ENCODE measurements around the gene CIZ1. TPM values are rescaled to one million over a fixed set of nuclear protein-coding genes. Genes with fewer than 3 reads are reported as not detected.
A peak's percentile ranks its signal among the peaks of the same experiment; 100 is the strongest.

The CIZ1 gene
- total and polyA plus RNA-seq, 10 of the 15 experiments (the other 5 are each of a cell fraction or from before 2014, with no cell fraction given): 1.8 to 91.6 (median 35.4) TPM

DNA sequence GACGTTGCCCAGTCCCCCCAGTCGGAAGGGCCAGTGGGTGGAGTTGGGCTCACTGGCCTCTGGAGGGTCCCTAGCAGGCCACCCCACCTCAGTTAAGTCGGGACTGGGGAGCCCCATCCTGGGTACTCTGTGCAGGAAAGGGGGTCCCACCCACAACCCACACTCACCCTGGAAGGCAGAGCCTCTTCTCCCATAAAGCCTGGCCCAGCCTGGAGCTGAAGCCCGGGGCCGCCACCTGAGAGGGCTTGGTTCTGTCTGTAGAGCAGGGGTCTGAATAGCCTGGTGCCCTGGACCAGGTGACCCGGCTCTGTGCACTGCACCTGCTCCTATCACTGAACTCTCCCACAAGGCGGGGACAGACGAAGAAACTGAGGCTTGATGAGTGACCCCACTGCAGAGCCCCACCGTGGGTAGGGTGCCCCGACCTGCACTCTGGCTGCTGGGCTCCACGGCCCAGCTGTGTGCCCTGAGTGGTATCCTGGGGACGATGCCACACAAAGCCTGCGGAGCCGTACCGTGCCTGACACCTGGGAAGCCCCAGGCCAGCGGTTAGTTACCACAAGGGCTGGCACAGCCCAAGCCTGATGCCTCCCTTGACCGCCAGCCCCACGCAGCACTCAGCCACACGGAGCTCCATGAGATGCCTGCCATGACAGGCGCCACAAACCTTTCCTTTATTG, 71.2 kb downstream of the CIZ1 start:
- DNase-seq (ENCODE audit: low read depth, low spot score) (no peak), ATAC-seq (no peak), FAIRE-seq (no peak)
- Histone ChIP-seq H3K9ac (ENCODE audit: control insufficient read depth, insufficient read depth, low read length) (no peak overlapping the region), H3K9me3 (replicated peaks; ENCODE audit: control insufficient read depth, insufficient read depth, low read length) (no peaks in the 10 kb centered on the region), H3K27me3 (replicated peaks in 1 of 2; ENCODE audit: control insufficient read depth in 2 of 2, insufficient read depth in 2 of 2, low read length in 1 of 2) (no peaks in the 10 kb centered on the region), H3K27ac (ENCODE audit: control insufficient read depth, insufficient read depth) (no peak overlapping the region), H4K20me1 (ENCODE audit: control insufficient read depth, insufficient read depth) (no peaks in the 10 kb centered on the region), H3K79me2 (ENCODE audit: control insufficient read depth, insufficient read depth, low read length) (peaks cover 8% of the 10 kb centered on the region), H3K4me2 (ENCODE audit: control insufficient read depth, insufficient read depth) (no peak overlapping the region), H2AFZ (ENCODE audit: control insufficient read depth, low read depth, low read length) (no peak overlapping the region), H3K4me1 (ENCODE audit: control insufficient read depth, insufficient read depth, low read length) (peaks cover 16% of the 10 kb centered on the region), H3K36me3 (ENCODE audit: control insufficient read depth in 2 of 2, insufficient read depth in 2 of 2, low read length in 1 of 2) (peaks cover 8 to 22% of the 10 kb centered on the region in 2 experiments; a peak in 3 of 4 replicates), H3K4me3 (no peak overlapping the region)
- intact Hi-C loops (cut with micrococcal nuclease; ENCODE audit: unreplicated experiment) (no loop called here), in situ Hi-C loops (cut with MboI) (no loop called here)
- peak; percentile 19; the same call in 1 of the 2 replicates for TF ChIP-seq POLR2AphosphoS5 (IDR thresholded peaks at IDR 0.05; ENCODE audit: low read length)
- peak; percentile 53 for TF ChIP-seq POLR2A (IDR thresholded peaks at IDR 0.05; ENCODE audit: low read depth, low read length)
- no peak for TF ChIP-seq NFYA (IDR thresholded peaks at IDR 0.05; ENCODE audit: borderline replicate concordance, low read depth, low read length)
- SMC1A ChIA-PET (ENCODE audit: uncharacterized antibody, unreplicated experiment): no interaction called here
- 84% methylated on average over 20 of the region's 20 CpGs for WGBS (ENCODE audit: insufficient coverage, insufficient replicate concordance, low lambda C conversion rate, missing lambda C conversion rate)
- no TSS peak for BruUV-seq (replicated peaks)
- RAD21 ChIA-PET (ENCODE audit: unreplicated experiment): no interaction called here
- POLR2A ChIA-PET: interaction anchor here (1.1 to 1.2 kb wide), 2 partner anchors 8 to 53 kb away, joined by 3 to 4 read pairs; partner anchors contain the start of genes NAIF1 and SLC25A25
- CTCF ChIA-PET: interaction anchor here (0.7 to 1.1 kb wide), 3 partner anchors 23 to 128 kb away, joined by 3 read pairs; no protein-coding TSS in a partner anchor

DNA sequence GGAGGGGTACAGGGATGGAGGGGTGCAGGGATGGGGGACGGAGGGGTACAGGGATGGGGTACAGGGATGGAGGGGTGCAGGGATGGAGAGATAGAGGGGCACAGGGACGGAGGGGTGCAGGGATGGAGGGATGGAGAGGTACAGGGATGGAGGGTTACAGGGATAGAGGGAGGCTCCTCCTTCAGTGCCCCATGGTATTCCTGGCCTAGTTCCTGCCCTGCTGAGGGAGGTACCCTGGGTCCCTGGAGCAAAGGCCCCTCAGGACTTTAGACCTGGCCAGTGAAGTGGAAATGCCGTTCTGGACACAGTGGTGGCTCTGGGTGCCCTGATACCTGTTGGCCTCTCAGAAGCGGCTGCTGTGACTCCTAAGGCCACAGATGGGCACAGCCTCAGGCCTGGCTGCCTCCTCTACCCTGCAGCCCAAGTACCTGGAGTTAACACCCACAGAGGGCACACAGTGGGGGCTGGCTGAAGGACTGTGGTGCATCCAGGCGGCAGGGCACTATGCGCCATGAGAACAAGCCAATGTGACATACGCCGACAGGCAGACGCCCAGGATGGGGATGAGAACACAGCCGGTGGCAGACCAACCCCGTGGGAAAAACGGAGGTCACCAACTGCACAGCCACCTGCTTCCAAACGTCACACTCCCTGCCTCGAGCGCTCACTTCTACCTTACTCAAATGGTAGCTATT, 72.3 kb downstream of the CIZ1 start:
- no peak overlapping the region for H3K9ac ChIP-seq (ENCODE audit: control insufficient read depth, insufficient read depth, low read length)
- CTCF ChIA-PET: interaction anchor here (0.7 to 1.1 kb wide), 3 partner anchors 22 to 127 kb away, joined by 3 read pairs; no protein-coding TSS in a partner anchor

More for the DNA sequence above, 72.3 kb downstream of the CIZ1 start:
- RAD21 ChIA-PET (ENCODE audit: unreplicated experiment): no interaction called here
- Histone ChIP-seq H3K4me1 (ENCODE audit: control insufficient read depth, insufficient read depth, low read length) (peaks cover 23% of the 10 kb centered on the region), H3K9me3 (replicated peaks; ENCODE audit: control insufficient read depth, insufficient read depth, low read length) (no peaks in the 10 kb centered on the region), H3K4me2 (ENCODE audit: control insufficient read depth, insufficient read depth) (no peak overlapping the region), H3K36me3 (ENCODE audit: control insufficient read depth in 2 of 2, insufficient read depth in 2 of 2, low read length in 1 of 2) (peaks cover 8 to 18% of the 10 kb centered on the region in 2 experiments; a peak in 3 of 4 replicates), H4K20me1 (ENCODE audit: control insufficient read depth, insufficient read depth) (no peaks in the 10 kb centered on the region), H3K27ac (ENCODE audit: control insufficient read depth, insufficient read depth) (no peak overlapping the region), H3K27me3 (replicated peaks in 1 of 2; ENCODE audit: control insufficient read depth in 2 of 2, insufficient read depth in 2 of 2, low read length in 1 of 2) (no peaks in the 10 kb centered on the region), H3K4me3 (no peak overlapping the region), H2AFZ (ENCODE audit: control insufficient read depth, low read depth, low read length) (no peak overlapping the region), H3K79me2 (ENCODE audit: control insufficient read depth, insufficient read depth, low read length) (no peaks in the 10 kb centered on the region)
- intact Hi-C loops (cut with micrococcal nuclease; ENCODE audit: unreplicated experiment) (no loop called here), in situ Hi-C loops (cut with MboI) (no loop called here)
- DNase-seq (ENCODE audit: low read depth, low spot score) (no peak), ATAC-seq (no peak), FAIRE-seq (no peak)
- no TSS peak for BruUV-seq (replicated peaks)
- WGBS (ENCODE audit: insufficient coverage, insufficient replicate concordance, low lambda C conversion rate, missing lambda C conversion rate): 33% methylated on average over 14 of the region's 15 CpGs
- TF ChIP-seq RAD21 (IDR thresholded peaks at IDR 0.05; ENCODE audit: insufficient read depth, low read depth, low read length) (no peak), NR2C1 (IDR thresholded peaks at IDR 0.05) (no peak), POLR2AphosphoS5 (IDR thresholded peaks at IDR 0.05; ENCODE audit: low read length) (peak; percentile 39; the same call in 1 of the 2 replicates), MYB (IDR thresholded peaks at IDR 0.05; ENCODE audit: borderline replicate concordance, low read depth, low read length) (no peak), CHD4 (IDR thresholded peaks at IDR 0.05) (no peak)
- TF ChIP-seq, protein P1, sequence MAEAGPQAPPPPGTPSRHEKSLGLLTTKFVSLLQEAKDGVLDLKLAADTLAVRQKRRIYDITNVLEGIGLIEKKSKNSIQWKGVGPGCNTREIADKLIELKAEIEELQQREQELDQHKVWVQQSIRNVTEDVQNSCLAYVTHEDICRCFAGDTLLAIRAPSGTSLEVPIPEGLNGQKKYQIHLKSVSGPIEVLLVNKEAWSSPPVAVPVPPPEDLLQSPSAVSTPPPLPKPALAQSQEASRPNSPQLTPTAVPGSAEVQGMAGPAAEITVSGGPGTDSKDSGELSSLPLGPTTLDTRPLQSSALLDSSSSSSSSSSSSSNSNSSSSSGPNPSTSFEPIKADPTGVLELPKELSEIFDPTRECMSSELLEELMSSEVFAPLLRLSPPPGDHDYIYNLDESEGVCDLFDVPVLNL (IDR thresholded peaks at IDR 0.05; ENCODE audit: low read depth, low read length): no peak
- TF ChIP-seq, protein P2, sequence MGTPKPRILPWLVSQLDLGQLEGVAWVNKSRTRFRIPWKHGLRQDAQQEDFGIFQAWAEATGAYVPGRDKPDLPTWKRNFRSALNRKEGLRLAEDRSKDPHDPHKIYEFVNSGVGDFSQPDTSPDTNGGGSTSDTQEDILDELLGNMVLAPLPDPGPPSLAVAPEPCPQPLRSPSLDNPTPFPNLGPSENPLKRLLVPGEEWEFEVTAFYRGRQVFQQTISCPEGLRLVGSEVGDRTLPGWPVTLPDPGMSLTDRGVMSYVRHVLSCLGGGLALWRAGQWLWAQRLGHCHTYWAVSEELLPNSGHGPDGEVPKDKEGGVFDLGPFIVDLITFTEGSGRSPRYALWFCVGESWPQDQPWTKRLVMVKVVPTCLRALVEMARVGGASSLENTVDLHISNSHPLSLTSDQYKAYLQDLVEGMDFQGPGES (IDR thresholded peaks at IDR 0.05): no peak
- POLR2A ChIA-PET: interaction anchor here (1.1 to 1.2 kb wide), 2 partner anchors 9 to 52 kb away, joined by 3 to 4 read pairs; partner anchors contain the start of genes NAIF1 and SLC25A25
- SMC1A ChIA-PET (ENCODE audit: uncharacterized antibody, unreplicated experiment): no interaction called here
